HepG2 (cell line): ENCODE data around the gene AFF1. TPM values are rescaled to one million over a fixed set of nuclear protein-coding genes. Genes with fewer than 3 reads are reported as not detected.
A peak's percentile ranks its signal among the peaks of the same experiment; 100 is the strongest.

Experiments used
- GZF1 ChIP-seq: sonication (generic); formaldehyde crosslinking; IDR thresholded peaks from 2 replicates; pipeline ENCODE4 v1.5.1; 2020; ENCODE audit warnings: mild to moderate bottlenecking, missing genetic modification reagents
- HNRNPLL ChIP-seq: fragments of 200-400 bp; formaldehyde crosslinking; IDR thresholded peaks from 2 replicates; pipeline ENCODE4 v1.6.1; 2017; ENCODE audit warnings: mild to moderate bottlenecking, low read depth, low read length; ENCODE audit not compliant: poor library complexity, severe bottlenecking
- KAT8 ChIP-seq: IDR thresholded peaks from 2 replicates; pipeline ENCODE4 v1.6.1; 2016; ENCODE audit warnings: missing genetic modification reagents, missing compliant biosample characterization
- KDM1A ChIP-seq: IDR thresholded peaks from 2 replicates; pipeline ENCODE4 v1.6.1; 2016; ENCODE audit warnings: missing compliant biosample characterization
- KIAA2018 ChIP-seq: sonication (generic); formaldehyde crosslinking; IDR thresholded peaks from 2 replicates; pipeline ENCODE4 v1.5.0; 2020; ENCODE audit warnings: mild to moderate bottlenecking, missing genetic modification reagents, borderline replicate concordance
- MAFK ChIP-seq, 2 experiments: IDR thresholded peaks in 1 of 2; conservative IDR thresholded peaks in 1 of 2; 2 replicates each; pipeline ENCODE4 v1.6.1; 2011; ENCODE audit warnings: improper control_type of control experiment in 2 of 2, low read length in 2 of 2
- MZF1 ChIP-seq: sonication (generic); formaldehyde crosslinking; IDR thresholded peaks from 2 replicates; pipeline ENCODE4 v1.8.1; 2023; ENCODE audit warnings: mild to moderate bottlenecking, missing genetic modification reagents, borderline replicate concordance
- NKX3-1 ChIP-seq: sonication (generic); formaldehyde crosslinking; IDR thresholded peaks from 2 replicates; pipeline ENCODE4 v1.5.0; 2020; ENCODE audit warnings: missing genetic modification reagents
- NR2F1 ChIP-seq, 2 experiments: fragments of 450-650 bp in 1 of 2; formaldehyde crosslinking in 1 of 2; IDR thresholded peaks; 2 replicates each; pipeline versions ENCODE4 v1.5.0 to v1.6.1; 2016 to 2020; ENCODE audit warnings: mild to moderate bottlenecking in 1 of 2, missing compliant biosample characterization in 1 of 2, missing genetic modification reagents in 1 of 2, moderate library complexity in 1 of 2
- RBAK ChIP-seq: sonication (generic); formaldehyde crosslinking; IDR thresholded peaks from 2 replicates; pipeline ENCODE4 v1.5.1; 2020; ENCODE audit warnings: mild to moderate bottlenecking, missing genetic modification reagents
- SMAD9 ChIP-seq: sonication (generic); formaldehyde crosslinking; IDR thresholded peaks from 2 replicates; pipeline ENCODE4 v1.5.1; 2020; ENCODE audit warnings: mild to moderate bottlenecking, missing genetic modification reagents
- ZMYM4 ChIP-seq: sonication (generic); formaldehyde crosslinking; IDR thresholded peaks from 2 replicates; pipeline ENCODE4 v1.8.1; 2023; ENCODE audit warnings: mild to moderate bottlenecking, missing genetic modification reagents
- ZNF317 ChIP-seq: sonication (generic); formaldehyde crosslinking; IDR thresholded peaks from 2 replicates; pipeline ENCODE4 v1.5.0; 2020; ENCODE audit warnings: mild to moderate bottlenecking, missing genetic modification reagents
- ZNF333 ChIP-seq: sonication (generic); formaldehyde crosslinking; IDR thresholded peaks from 2 replicates; pipeline ENCODE4 v1.4.0; 2020; ENCODE audit warnings: mild to moderate bottlenecking, missing genetic modification reagents, borderline replicate concordance
- ZNF878 ChIP-seq: sonication (generic); formaldehyde crosslinking; IDR thresholded peaks from 2 replicates; pipeline ENCODE4 v1.8.1; 2023; ENCODE audit warnings: mild to moderate bottlenecking, missing genetic modification reagents, moderate library complexity
- ZSCAN29 ChIP-seq: sonication (generic); formaldehyde crosslinking; conservative IDR thresholded peaks from 2 replicates; pipeline ENCODE4 v1.4.0; 2020; ENCODE audit warnings: mild to moderate bottlenecking, missing genetic modification reagents
- polyA plus RNA-seq, 8 experiments: library from polyadenylated mRNA; depleted of rRNA in 3 of 8; stranded (reverse) in 7 of 8; unstranded in 1 of 8; fragments of >200 nt; fragmentation: Illumina TruSeq in 4 of 8; extraction: Trizol in 4 of 8; gene quantifications; 2 replicates each; pipeline versions ENCODE4 v1.2.1 to v1.2.3, GENCODE V29; 2011 to 2016; ENCODE audit warnings: low read depth in 4 of 8, missing spikeins in 1 of 8, mixed read lengths in 1 of 8; ENCODE audit not compliant: insufficient read depth in 1 of 8
- total RNA-seq, 5 experiments: library from RNA; depleted of rRNA; stranded (reverse); fragments of >200 nt; fragmentation: Illumina TruSeq; extraction: Trizol; gene quantifications; 2 replicates each; pipeline ENCODE4 v1.2.3, GENCODE V29; 2016; ENCODE audit warnings: low read depth in 1 of 5
- TF ChIP-seq, protein P1 (sequence below): sonication (generic); formaldehyde crosslinking; IDR thresholded peaks from 2 replicates; pipeline ENCODE4 v1.5.0; 2020; ENCODE audit warnings: missing genetic modification reagents
- TF ChIP-seq, protein P2 (sequence below): sonication (generic); formaldehyde crosslinking; IDR thresholded peaks from 2 replicates; pipeline ENCODE4 v1.5.1; 2020; ENCODE audit warnings: mild to moderate bottlenecking, missing genetic modification reagents, moderate library complexity

Gene AFF1
- total and polyA plus RNA-seq, 2 of the 13 experiments (the other 11 are each of a cell fraction or from before 2014, with no cell fraction given): 15.5 to 15.9 TPM

DNA sequence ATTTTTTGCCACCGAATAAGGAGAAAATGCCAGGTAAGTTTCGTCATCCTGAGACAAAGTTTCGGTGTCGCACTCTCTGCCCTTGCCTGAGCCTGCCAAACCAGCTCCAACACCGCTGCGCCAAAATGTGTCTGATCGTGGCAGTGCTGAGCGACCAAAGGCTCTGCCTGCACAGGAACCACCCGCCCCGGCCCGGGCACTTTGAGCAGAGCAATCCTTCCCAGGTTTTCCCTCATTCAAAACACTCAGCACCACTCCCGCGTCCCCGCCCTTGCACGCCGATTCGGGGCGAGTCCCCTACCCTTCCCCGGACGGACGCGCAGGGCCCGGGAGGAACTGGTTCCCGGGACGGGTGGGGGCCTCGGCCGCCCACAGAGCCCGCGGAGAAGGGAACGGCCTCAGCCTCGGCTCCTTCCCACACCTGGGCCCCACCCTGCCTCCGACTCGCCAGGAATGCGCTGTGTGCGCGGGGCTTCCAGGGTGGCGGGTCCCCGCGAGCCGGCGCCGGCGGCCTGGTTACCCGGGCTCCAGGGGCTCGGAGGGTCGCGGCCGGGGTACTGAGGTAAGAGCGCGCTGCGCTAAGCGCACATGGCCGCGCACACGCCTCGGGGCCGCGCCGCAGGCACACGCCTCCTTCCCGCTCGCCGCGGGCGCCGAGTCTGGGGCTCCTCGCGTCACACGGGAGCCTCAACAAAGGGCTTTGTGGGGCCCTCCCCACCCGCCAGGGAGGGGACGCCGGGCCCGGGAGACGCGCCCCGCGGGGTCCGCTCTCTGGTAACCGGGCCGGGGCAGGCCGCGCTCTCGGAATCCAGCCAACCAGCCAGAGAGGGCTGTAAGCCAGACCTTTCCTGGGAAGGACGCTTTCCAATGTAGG, 42.8 kb upstream of the AFF1 start, which contains the start of gene C4orf36 (continued):
- TF ChIP-seq ZNF333 (no peak), MAFK (conservative IDR thresholded peaks at IDR 0.05 in 1 of 2, IDR thresholded peaks at IDR 0.05 in 1 of 2; ENCODE audit: low read length in 2 of 2) (no peak), NKX3-1 (CRISPR knock-in tag) (no peak), NR2F1 (CRISPR knock-in tag; IDR thresholded peaks at IDR 0.05) (no peak), MZF1 (no peak), ZNF878 (CRISPR knock-in tag) (no peak), ZMYM4 (CRISPR knock-in tag) (peak; percentile 36), ZNF317 (no peak), SMAD9 (CRISPR knock-in tag) (no peak), HNRNPLL (peak; percentile 36), RBAK (CRISPR knock-in tag) (no peak), KIAA2018 (no peak), ZSCAN29 (CRISPR knock-in tag) (no peak), KDM1A (CRISPR knock-in tag) (no peak), GZF1 (CRISPR knock-in tag) (no peak), KAT8 (CRISPR knock-in tag) (no peak)
- TF ChIP-seq, protein P1, sequence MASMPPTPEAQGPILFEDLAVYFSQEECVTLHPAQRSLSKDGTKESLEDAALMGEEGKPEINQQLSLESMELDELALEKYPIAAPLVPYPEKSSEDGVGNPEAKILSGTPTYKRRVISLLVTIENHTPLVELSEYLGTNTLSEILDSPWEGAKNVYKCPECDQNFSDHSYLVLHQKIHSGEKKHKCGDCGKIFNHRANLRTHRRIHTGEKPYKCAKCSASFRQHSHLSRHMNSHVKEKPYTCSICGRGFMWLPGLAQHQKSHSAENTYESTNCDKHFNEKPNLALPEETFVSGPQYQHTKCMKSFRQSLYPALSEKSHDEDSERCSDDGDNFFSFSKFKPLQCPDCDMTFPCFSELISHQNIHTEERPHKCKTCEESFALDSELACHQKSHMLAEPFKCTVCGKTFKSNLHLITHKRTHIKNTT (CRISPR knock-in tag): no peak
- TF ChIP-seq, protein P2, sequence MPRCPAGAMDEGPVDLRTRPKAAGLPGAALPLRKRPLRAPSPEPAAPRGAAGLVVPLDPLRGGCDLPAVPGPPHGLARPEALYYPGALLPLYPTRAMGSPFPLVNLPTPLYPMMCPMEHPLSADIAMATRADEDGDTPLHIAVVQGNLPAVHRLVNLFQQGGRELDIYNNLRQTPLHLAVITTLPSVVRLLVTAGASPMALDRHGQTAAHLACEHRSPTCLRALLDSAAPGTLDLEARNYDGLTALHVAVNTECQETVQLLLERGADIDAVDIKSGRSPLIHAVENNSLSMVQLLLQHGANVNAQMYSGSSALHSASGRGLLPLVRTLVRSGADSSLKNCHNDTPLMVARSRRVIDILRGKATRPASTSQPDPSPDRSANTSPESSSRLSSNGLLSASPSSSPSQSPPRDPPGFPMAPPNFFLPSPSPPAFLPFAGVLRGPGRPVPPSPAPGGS: peak; percentile 81
